PC-9 (cell line): ENCODE measurements around the gene PAK2.

ENCODE experiments used
- CTCF ChIP-seq: fragments of 200-600 bp; sonication (generic); conservative IDR thresholded peaks from 2 replicates; pipeline ENCODE4 v1.6.1; 2017; ENCODE audit warnings: mixed run types, antibody characterized with exemption, mild to moderate bottlenecking, moderate library complexity
- EZH2 ChIP-seq: fragments of 200-600 bp; sonication (generic); IDR thresholded peaks from 2 replicates; pipeline ENCODE4 v1.8.0; 2017; ENCODE audit warnings: antibody characterized with exemption, low read depth

GRCh38 chr3:196835086-196835485 is 95.4 kb downstream of the PAK2 start:
- TF ChIP-seq CTCF (no peak), EZH2 (no peak)
